ENCODE measurements around the gene GRAMD1C.

DNA sequence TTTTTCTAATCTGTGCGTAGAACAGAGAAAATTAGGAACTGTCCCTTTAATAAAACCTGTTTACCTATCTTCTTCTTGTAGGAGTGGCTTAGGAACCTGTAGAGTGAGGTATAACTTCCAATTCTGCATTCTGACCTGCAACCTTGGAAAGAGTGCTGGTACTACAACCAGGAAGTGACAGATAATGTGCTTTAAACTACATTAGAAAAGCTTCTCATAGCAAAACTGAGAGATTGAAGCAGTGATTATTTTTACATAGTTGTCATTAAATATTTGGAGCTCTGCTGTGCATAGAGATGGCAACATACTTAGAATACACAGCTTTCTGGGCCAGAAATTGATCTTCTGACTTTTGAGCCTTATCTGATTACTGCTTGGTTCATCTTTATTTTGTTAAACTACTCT, 58.8 kb downstream of the GRAMD1C start:
- TF ChIP-seq ZBTB8A (IDR thresholded peaks at IDR 0.05; ENCODE audit: partially characterized antibody) (no peak), EZH2 (IDR thresholded peaks at IDR 0.05; ENCODE audit: borderline replicate concordance, low read depth, low read length) (no peak), CTCF (IDR thresholded peaks at IDR 0.05 in 2 of 3, conservative IDR thresholded peaks at IDR 0.05 in 1 of 3; ENCODE audit: insufficient read depth in 2 of 3, low read depth in 1 of 3, low read length in 3 of 3) (no peak), HDAC6 (IDR thresholded peaks at IDR 0.05; ENCODE audit: low read depth, low read length) (no peak), CBFA2T3 (IDR thresholded peaks at IDR 0.05) (no peak), YBX1 (IDR thresholded peaks at IDR 0.05) (no peak), CREB5 (CRISPR knock-in tag; IDR thresholded peaks at IDR 0.05) (no peak), JUN (IDR thresholded peaks at IDR 0.05; ENCODE audit: borderline replicate concordance, low read depth, low read length) (no peak), JUN (CRISPR knock-in tag; IDR thresholded peaks at IDR 0.05; ENCODE audit: borderline replicate concordance) (no peak), POLR2AphosphoS5 (IDR thresholded peaks at IDR 0.05; ENCODE audit: control insufficient read depth, insufficient read depth, low read depth, low read length) (no peak), DNMT1 (IDR thresholded peaks at IDR 0.05) (no peak), FOXA3 (CRISPR knock-in tag; conservative IDR thresholded peaks at IDR 0.05 in 1 of 2, IDR thresholded peaks at IDR 0.05 in 1 of 2) (no peak), HLTF (IDR thresholded peaks at IDR 0.05) (no peak)
